GM18507 (cell line): ENCODE measurements around the gene NUTM2G.
A peak's percentile ranks its signal among the peaks of the same experiment; 100 is the strongest.
"Not testable (repeated sequence)": the region's sequence is repeated elsewhere in the genome, so short reads cannot be mapped to it uniquely, and the experiment has no call there.

Experiments
- DNase-seq: peaks from one replicate; pipeline ENCODE4 v3.0.0; 2011; ENCODE audit warnings: low read depth; ENCODE audit not compliant: insufficient read length; ENCODE audit errors: extremely low spot score
- FAIRE-seq: peaks from 2 replicates; lab custom pipeline; 2011; peaks lifted over from hg19 to GRCh38; lab: Jason Lieb, UNC

The NUTM2G gene

DNA sequence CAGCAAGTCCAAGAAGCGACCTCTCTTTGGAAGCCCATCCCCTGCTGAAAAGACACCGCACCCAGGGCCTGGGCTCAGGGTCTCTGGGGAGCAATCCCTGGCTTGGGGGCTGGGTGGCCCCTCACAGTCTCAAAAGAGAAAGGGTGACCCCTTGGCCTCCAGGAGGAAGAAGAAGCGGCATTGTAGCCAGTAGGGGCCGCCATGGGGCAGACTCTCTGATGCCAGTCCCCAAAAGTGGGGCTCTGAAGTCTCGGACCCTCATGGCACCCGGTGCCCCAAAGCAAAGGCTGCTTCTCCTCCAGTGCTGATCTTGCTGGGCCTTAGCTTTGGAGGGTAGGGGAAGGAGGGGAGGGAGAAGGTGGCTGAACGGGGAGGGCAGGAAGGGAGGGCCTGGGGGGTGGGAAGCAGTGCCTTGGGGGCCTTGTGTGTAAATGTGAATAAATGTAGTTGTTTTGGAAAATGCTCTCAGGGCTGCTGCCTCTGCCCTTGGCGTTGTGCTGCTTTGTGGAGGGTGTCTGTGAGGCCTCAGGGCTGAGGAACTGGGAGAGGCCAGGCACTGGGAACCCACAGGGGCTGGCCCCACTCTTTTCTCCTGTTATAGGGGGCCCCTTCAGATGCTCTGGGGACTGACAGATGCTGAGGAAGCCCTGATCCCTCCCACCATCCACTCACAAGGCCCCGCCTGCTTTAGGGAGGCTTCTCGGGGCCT is 10.5 kb downstream of the NUTM2G start:
- DNase-seq, FAIRE-seq: not testable (repeated sequence)

DNA sequence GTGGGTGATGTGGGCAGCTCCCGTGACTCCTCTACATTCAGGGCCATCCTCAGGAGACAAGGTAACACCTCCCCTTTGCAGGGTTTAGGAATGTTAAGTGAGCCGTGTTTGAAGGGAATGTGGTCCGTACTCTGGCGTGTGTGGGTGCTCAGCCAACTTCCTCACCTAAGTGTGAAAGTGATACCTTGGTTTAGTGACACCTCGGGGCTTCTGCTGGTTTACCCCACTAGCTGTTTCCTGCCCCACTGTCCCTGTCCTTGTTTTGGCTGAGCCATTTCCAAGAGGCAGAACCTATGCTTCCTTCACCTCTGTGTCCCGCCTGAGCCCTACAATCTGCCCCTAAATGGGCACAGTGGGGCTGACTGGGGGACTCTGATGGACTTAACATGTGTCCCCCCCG is 12.3 kb downstream of the NUTM2G start:
- peak; percentile 94 for FAIRE-seq
- not testable (repeated sequence) for DNase-seq

DNA sequence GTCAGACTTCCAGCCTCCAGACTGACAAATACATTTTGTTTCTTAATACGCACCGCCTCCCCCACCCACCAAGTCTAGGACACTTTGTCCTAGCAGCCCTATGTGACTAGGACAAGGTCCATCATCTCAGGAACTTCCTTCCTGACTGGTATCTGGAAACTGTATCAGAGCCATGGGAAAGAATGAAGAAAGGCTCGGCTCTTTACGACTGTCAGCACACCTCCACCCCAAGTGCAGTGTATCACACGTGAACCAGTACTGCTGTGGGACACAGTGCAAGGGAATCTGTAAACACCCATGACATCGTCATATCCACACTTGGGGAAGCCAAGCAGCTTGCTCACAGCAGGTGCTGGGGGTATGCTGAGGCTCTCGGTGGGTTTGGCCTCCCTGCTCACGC is 13.0 kb downstream of the NUTM2G start:
- not testable (repeated sequence) for FAIRE-seq, DNase-seq

DNA sequence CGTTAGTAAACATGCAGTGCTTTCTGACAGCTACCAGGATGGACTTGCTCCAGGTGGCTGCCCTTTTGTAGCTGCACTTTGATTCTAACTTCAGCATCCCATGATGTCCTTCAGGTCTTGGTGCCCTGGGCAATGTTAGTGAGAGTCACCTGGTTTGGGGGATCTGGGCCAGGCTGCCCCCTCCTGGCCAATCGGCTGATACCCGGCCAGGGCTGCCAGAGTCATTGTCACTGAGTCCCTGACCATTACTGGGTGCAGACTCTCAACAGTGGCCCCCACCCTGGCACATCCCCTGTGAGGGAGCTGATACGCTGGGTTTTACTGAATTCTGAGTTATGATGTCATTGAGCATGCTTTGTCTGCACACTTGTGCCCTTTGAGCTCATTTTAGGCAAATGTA is 13.5 kb downstream of the NUTM2G start:
- not testable (repeated sequence) for FAIRE-seq, DNase-seq

DNA sequence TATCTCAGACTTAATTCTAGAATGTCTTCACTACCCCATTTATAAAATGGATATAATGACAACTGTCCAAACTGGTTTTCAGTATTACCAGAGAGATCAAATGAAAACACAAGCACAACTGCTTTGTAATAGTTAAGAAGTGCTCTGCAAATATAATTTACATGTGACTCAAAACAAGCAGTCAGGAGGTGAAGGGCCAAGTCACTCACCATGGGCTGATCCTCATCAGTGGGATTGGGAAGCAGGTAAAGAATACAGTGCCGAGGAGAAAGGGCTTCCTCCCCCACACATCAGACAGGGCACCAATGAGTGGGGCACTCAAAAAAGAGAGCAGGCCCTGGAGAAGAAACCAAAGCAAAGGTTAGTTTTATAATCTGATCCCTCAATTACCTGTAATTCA is 20.7 kb downstream of the NUTM2G start:
- not testable (repeated sequence) for DNase-seq, FAIRE-seq

DNA sequence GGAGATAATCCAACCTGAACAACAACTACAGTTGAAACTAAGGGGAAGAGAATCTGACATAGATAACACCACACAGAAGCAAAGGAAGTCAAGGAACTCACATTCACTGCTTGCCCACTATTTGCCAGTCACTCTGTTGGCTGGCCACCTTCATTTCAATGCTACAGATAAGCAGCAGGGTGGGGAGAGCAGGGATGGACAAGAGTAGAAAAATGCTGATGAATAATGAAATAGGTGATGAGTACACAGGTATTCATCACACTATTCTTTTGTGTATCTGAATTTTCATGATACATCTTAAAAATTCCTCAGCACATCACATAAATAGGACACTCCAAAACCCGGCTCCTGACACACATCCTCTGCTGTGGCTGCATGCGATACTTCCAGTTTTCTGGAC is 21.9 kb downstream of the NUTM2G start:
- not testable (repeated sequence) for DNase-seq, FAIRE-seq

DNA sequence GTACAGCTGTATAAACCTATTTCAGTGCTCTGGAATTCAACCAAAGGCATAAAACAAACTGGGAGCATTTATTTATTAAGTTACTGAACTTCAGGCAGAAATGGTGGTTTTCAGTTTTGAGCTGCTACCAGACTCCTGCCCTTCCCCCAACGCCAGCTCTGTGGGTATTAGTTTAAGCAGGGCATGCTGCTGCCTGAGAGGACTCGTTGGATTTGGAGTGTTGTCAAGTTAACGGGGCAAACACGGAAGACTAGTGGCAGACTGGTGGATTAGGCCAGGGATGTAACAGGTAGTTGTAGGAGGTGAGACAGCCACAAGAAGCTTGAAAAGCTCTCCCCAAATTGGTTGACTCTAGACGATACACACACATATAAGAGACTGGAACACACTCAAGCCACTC is 38.9 kb downstream of the NUTM2G start:
- FAIRE-seq, DNase-seq: not testable (repeated sequence)

DNA sequence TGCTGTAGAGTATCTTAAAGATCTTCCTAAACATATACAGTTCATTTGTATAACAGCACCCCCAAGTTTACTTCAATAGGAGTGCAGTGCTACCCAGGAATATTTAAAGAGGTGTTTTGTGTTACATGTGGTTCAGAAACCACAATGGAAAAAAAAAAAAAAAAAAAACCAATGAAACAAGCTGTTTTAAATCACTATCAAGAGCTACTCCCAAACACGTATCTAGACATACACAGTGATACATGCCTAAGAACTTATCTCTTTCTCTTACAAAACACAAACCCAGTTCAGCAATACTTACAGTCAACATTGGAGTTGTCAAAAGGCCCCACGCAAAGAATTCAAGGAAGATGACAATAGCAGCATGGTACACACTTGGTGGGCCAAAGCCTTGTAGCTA is 43.9 kb downstream of the NUTM2G start:
- not testable (repeated sequence) for FAIRE-seq, DNase-seq

DNA sequence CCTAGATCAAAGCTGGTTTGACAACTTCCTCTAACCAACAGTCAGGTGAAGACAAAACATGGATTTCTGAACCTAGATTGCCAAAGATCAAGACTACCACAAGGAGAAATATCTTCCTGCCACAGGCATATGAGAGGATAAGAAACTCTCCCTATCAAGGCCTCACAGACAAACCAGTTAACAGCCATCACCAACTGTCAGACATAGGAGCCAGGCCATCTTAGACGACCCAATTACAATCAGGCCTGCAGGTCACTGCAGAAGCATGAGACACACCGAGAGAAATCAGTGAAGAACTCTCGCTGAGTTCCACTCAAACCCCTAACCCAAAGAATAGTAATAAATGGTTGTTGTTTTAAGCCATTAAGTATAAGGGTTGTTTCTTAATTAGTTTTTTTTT is 45.4 kb downstream of the NUTM2G start:
- not testable (repeated sequence) for FAIRE-seq

DNA sequence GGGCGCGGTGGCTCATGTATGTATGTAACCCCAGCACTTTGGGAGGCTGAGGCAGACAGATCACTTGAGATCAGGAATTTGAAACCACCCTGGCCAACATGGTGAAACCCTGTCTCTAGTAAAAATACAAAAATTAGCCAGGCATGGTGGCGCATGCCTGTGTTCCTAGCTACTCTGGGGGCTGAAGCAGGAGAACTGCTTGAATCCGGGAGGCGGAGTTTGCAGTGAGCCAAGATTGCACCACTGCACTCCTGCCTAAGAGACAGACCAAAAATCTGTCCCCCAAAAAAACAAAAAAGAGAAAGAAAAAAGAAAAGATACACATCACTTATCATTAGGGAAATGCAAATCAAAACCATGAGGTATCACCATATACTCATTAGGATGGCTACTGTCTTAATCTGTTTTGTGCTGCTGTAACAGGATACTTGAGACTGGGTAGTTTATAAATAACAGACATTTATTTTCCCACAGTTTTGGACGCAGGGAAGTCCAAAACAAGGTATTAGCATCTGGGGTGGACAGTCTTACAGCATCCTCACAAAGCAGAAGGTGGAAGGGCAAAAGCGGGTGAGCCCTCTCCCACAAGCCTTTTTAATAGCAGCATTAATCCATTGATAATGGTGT is 55.0 kb downstream of the NUTM2G start:
- DNase-seq, FAIRE-seq: not testable (repeated sequence)

More for the DNA sequence above, 45.4 kb downstream of the NUTM2G start:
- not testable (repeated sequence) for DNase-seq

DNA sequence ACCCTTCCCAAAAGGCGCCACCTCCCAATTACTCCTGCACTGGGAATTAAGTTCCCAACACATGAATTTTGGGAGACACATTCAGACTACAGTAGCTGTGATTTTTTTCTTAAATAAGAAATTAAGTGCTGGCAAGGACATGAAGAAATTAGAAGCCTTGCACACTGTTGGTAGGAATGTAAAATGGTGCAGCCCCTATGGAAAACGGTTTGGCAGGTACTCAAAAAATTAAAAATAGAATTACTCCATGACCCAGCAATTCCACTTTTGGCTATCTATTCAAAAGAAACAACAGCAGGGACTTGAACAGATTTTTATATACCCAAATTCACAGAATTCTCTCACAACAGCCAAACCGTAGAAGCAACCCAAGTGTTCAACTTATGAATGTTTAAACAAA is 55.5 kb downstream of the NUTM2G start:
- not testable (repeated sequence) for DNase-seq, FAIRE-seq

DNA sequence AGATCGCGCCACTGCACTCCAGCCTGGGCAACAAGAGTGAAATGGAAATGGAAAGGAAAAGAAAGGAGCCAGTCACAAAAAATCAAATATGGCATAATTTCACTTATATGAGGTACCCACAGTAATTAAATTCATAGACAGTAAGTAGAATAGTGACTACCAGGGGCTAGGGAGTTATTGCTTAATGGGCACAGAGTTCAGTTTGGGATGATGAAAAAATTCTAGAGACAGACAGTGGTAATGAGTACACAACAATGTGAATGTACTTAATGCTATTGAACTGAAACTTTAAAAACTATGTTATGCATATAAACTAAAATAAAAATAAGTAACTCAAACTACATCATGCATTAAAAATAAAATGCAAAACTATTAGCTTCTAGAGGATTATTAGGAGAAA is 56.2 kb downstream of the NUTM2G start:
- DNase-seq, FAIRE-seq: not testable (repeated sequence)
